ENCODE measurements around the gene RNF2. TPM values are rescaled to one million over a fixed set of nuclear protein-coding genes. Genes with fewer than 3 reads are reported as not detected.

The RNF2 gene
- total and polyA plus RNA-seq, 2 of the 13 experiments (the other 11 are each of a cell fraction or from before 2014, with no cell fraction given): 19.3 to 21.7 TPM

GRCh38 chr1:185044981-185045813, at the start of gene RNF2 (continued):
- TF ChIP-seq TEAD2 (CRISPR knock-in tag; IDR thresholded peaks at IDR 0.05) (no peak), ZNF30 (CRISPR knock-in tag; IDR thresholded peaks at IDR 0.05) (no peak), KDM5A (IDR thresholded peaks at IDR 0.05; ENCODE audit: borderline replicate concordance, low read length) (no peak), ARNT2 (CRISPR knock-in tag; IDR thresholded peaks at IDR 0.05; ENCODE audit: low read depth) (peak; percentile 86), HDAC1 (CRISPR knock-in tag; IDR thresholded peaks at IDR 0.05) (no peak), NCOA2 (CRISPR knock-in tag; IDR thresholded peaks at IDR 0.05) (peak; percentile 42; the same call in 1 of the 2 replicates), BCL6 (CRISPR knock-in tag; IDR thresholded peaks at IDR 0.05) (0 out of 2 replicates have a peak, but pooled peaks have one; percentile 18), KLF9 (CRISPR knock-in tag; IDR thresholded peaks at IDR 0.05; ENCODE audit: low read depth) (no peak), STAT6 (CRISPR knock-in tag; IDR thresholded peaks at IDR 0.05; ENCODE audit: borderline replicate concordance) (no peak), HNRNPUL1 (IDR thresholded peaks at IDR 0.05; ENCODE audit: low read depth, low read length) (0 out of 2 replicates have a peak, but pooled peaks have one; percentile 35), CCDC6 (CRISPR knock-in tag; IDR thresholded peaks at IDR 0.05) (no peak), ZNF350 (CRISPR knock-in tag; IDR thresholded peaks at IDR 0.05; ENCODE audit: borderline replicate concordance, low read depth) (no peak), NCOR1 (IDR thresholded peaks at IDR 0.05; ENCODE audit: borderline replicate concordance, low read length) (0 out of 2 replicates have a peak, but pooled peaks have one; percentile 24), ZNF607 (CRISPR knock-in tag; IDR thresholded peaks at IDR 0.05; ENCODE audit: borderline replicate concordance) (no peak; the same call in 1 of the 2 replicates), ZNF543 (CRISPR knock-in tag; IDR thresholded peaks at IDR 0.05) (peak; percentile 69; the same call in 1 of the 2 replicates), PITX1 (CRISPR knock-in tag; IDR thresholded peaks at IDR 0.05) (no peak), ZNF205 (CRISPR knock-in tag; IDR thresholded peaks at IDR 0.05) (peak; percentile 60; the same call in 1 of the 2 replicates), RFX1 (IDR thresholded peaks at IDR 0.05) (no peak), ZNF616 (CRISPR knock-in tag; IDR thresholded peaks at IDR 0.05; ENCODE audit: low read depth) (peak; percentile 68; the same call in 1 of the 2 replicates), HMGXB4 (CRISPR knock-in tag; IDR thresholded peaks at IDR 0.05; ENCODE audit: borderline replicate concordance in 1 of 2, low read depth in 1 of 2) (peak; percentile 55 to 56; a peak in 2 of 4 replicates), RNF2 (conservative IDR thresholded peaks at IDR 0.05; ENCODE audit: low read depth) (peak; percentile 80; the same call in 1 of the 2 replicates), EP300 (IDR thresholded peaks at IDR 0.05; ENCODE audit: low read depth in 2 of 2, low read length in 2 of 2) (no peak), EP300 (CRISPR knock-in tag; IDR thresholded peaks at IDR 0.05; ENCODE audit: borderline replicate concordance) (no peak), ZBTB20 (CRISPR knock-in tag; IDR thresholded peaks at IDR 0.05; ENCODE audit: borderline replicate concordance, low read depth) (no peak), ZNF563 (CRISPR knock-in tag; IDR thresholded peaks at IDR 0.05) (peak; percentile 58; the same call in 1 of the 2 replicates)

Measured in HepG2 (cell line).